ENCODE results near the gene ATP2B1.

Gene ATP2B1

GRCh38 chr12:89539426-89540223 is 169.0 kb downstream of the ATP2B1 start:
- no peak for DNase-seq
- no peak for ATAC-seq

- DNase-seq = no peak
- no peak for ATAC-seq
These were observed 169.7 kb downstream of the ATP2B1 start for GRCh38 chr12:89538897-89539296.

All from stimulated activated naive CD8-positive, alpha-beta T cell treated with anti-CD3 and anti-CD28 coated beads, Interleukin-15, Interleukin-2, amounts not matched to agents 100 U/mL and 50 U/mL, for 24 hours (primary cell).